Measurements from ENCODE around the gene TEX261.

GRCh38 chr2:70941701-70942100, 53.0 kb downstream of the TEX261 start:
- TF ChIP-seq CTCF (IDR thresholded peaks at IDR 0.05) (no peak), POLR2A (IDR thresholded peaks at IDR 0.05) (no peak)

Measured in Peyer's patch (tissue), 4 donors.